ENCODE data around the gene CDH4. TPM values are rescaled to one million over a fixed set of nuclear protein-coding genes. Genes with fewer than 3 reads are reported as not detected.

CDH4 gene
- total and polyA plus RNA-seq, 2 donors (not counting 3 experiments of a cell fraction or from before 2014, with no cell fraction given), result 0.17 to 0.51 TPM

DNA sequence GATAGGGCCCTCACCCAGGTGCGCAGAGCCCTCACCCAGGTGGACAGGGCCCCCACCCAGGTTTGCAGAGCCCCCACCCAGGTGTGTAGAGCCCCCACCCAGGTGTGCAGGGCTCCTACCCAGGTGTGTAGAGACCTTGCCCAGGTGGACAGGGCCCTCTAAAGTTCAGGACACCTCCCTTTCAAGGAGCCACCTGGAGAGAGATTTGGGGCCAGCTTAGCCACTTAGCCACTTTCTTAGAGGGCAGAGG, 533.4 kb downstream of the CDH4 start:
- intact Hi-C loops (cut with micrococcal nuclease), result no loop called here
- CTCF ChIA-PET, result no interaction called here
- no peaks in the 10 kb centered on the region for H3K4me1 ChIP-seq (ENCODE audit: control insufficient read depth, extremely low read depth, insufficient read depth, low read length)

More for the DNA sequence above, 533.4 kb downstream of the CDH4 start:
- no peaks in the 10 kb centered on the region for H3K9me1 ChIP-seq (replicated peaks; ENCODE audit: control insufficient read depth, extremely low read depth, insufficient read depth, low read length)
- no peak for TF ChIP-seq MYC (IDR thresholded peaks at IDR 0.05; ENCODE audit: low read depth, low read length)
- TF ChIP-seq JUN (IDR thresholded peaks at IDR 0.05; ENCODE audit: borderline replicate concordance, insufficient read depth, insufficient read length, low read depth), result no peak
- TF ChIP-seq, protein P1, sequence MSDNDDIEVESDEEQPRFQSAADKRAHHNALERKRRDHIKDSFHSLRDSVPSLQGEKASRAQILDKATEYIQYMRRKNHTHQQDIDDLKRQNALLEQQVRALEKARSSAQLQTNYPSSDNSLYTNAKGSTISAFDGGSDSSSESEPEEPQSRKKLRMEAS (IDR thresholded peaks at IDR 0.05; ENCODE audit: insufficient read depth, insufficient read length), result no peak
- TF ChIP-seq GATA2 (IDR thresholded peaks at IDR 0.05; ENCODE audit: insufficient read depth, insufficient read length, low read depth, low read length), result no peak
- TF ChIP-seq FOS (IDR thresholded peaks at IDR 0.05; ENCODE audit: borderline replicate concordance, insufficient read depth, low read length), result no peak
- TF ChIP-seq POLR2A (IDR thresholded peaks at IDR 0.05; ENCODE audit: low read depth, low read length), result no peak
- no peak for TF ChIP-seq EZH2 (IDR thresholded peaks at IDR 0.05; ENCODE audit: borderline replicate concordance, low read depth, low read length, severe bottlenecking)
- TF ChIP-seq POLR2AphosphoS5 (IDR thresholded peaks at IDR 0.05; ENCODE audit: insufficient read depth, low read depth, low read length), result no peak
- no peak for TF ChIP-seq CTCF (IDR thresholded peaks at IDR 0.05; ENCODE audit: extremely low read depth in 1 of 2, insufficient read depth in 1 of 2, low read depth in 1 of 2, low read length in 2 of 2)
- dilution Hi-C loops (cut with MboI; ENCODE audit: extremely low pct_ligation_motif_present, low sequenced_read_pairs), result no loop called here
- no peak overlapping the region for H2AFZ ChIP-seq (ENCODE audit: low read depth, low read length)
- H3K9me3 ChIP-seq (replicated peaks; ENCODE audit: control insufficient read depth, insufficient read depth, low read length), result no peaks in the 10 kb centered on the region
- no TSS peak for BruUV-seq (replicated peaks)
- H3K27ac ChIP-seq (ENCODE audit: insufficient read depth, low read depth, low read length), result no peak overlapping the region
- H3K9ac ChIP-seq (replicated peaks; ENCODE audit: extremely low read depth, insufficient read depth, low read length), result no peak overlapping the region
- H3K36me3 ChIP-seq (ENCODE audit: control insufficient read depth in 2 of 2, extremely low read depth in 1 of 2, insufficient read depth in 2 of 2, low read length in 2 of 2), result no peaks in the 10 kb centered on the region
- POLR2A ChIA-PET, result no interaction called here
- DNase-seq (ENCODE audit: low read depth, low spot score), result no peak
- no peaks in the 10 kb centered on the region for H3K79me2 ChIP-seq (ENCODE audit: control insufficient read depth, insufficient read depth, low read length)
- FAIRE-seq, result no peak
- H3K4me3 ChIP-seq (replicated peaks in 1 of 3; ENCODE audit: insufficient read depth in 1 of 3, low read depth in 1 of 3, low read length in 3 of 3), result no peak overlapping the region
- no peaks in the 10 kb centered on the region for H4K20me1 ChIP-seq (replicated peaks; ENCODE audit: control insufficient read depth, extremely low read depth, insufficient read depth, low read length)
- H3K4me2 ChIP-seq (ENCODE audit: insufficient read depth, low read length), result no peak overlapping the region
- no peaks in the 10 kb centered on the region for H3K27me3 ChIP-seq (ENCODE audit: control insufficient read depth in 2 of 2, insufficient read depth in 2 of 2, low read length in 2 of 2)

Data from endothelial cell of umbilical vein (primary cell).